PFSK-1 (cell line): ENCODE measurements around the gene CNGB1.

Experiments
- FOXP2 ChIP-seq: optimal IDR thresholded peaks from 2 replicates; pipeline ENCODE3; 2011; ENCODE audit warnings: borderline replicate concordance, control low read depth, inconsistent platforms; ENCODE audit not compliant: insufficient read depth; ENCODE audit errors: extremely low read length, extremely low read depth
- POLR2AphosphoS5 ChIP-seq: IDR thresholded peaks from 2 replicates; pipeline ENCODE4 v1.6.1; 2012; ENCODE audit warnings: low read depth, mild to moderate bottlenecking, control low read depth, low read length, moderate library complexity
- REST ChIP-seq, 2 experiments: IDR thresholded peaks; 2 replicates each; pipeline versions ENCODE4 v1.6.1 to v1.8.0; 2011 to 2012; ENCODE audit warnings: low read depth in 2 of 2, low read length in 2 of 2, control low read depth in 1 of 2, inconsistent platforms in 1 of 2, mild to moderate bottlenecking in 1 of 2, moderate library complexity in 1 of 2; ENCODE audit not compliant: insufficient read depth in 1 of 2
- SIN3A ChIP-seq: IDR thresholded peaks from 2 replicates; pipeline ENCODE4 v1.6.1; 2012; ENCODE audit warnings: mild to moderate bottlenecking, low read length, moderate library complexity, borderline replicate concordance; ENCODE audit not compliant: insufficient read depth
- TAF1 ChIP-seq: IDR thresholded peaks from 2 replicates; pipeline ENCODE4 v1.6.1; 2012; ENCODE audit warnings: low read length, control low read depth, borderline replicate concordance; ENCODE audit not compliant: insufficient read depth

The CNGB1 gene

GRCh38 chr16:57959804-57960203 lies 11.1 kb downstream of the CNGB1 start:
- no peak for TF ChIP-seq SIN3A
- no peak for TF ChIP-seq TAF1
- no peak for TF ChIP-seq FOXP2
- TF ChIP-seq REST (IDR thresholded peaks at IDR 0.05; ENCODE audit: insufficient read depth in 1 of 2, low read depth in 2 of 2, low read length in 2 of 2) = no peak
- no peak for TF ChIP-seq POLR2AphosphoS5

GRCh38 chr16:57959121-57959520 lies 11.8 kb downstream of the CNGB1 start:
- TF ChIP-seq POLR2AphosphoS5 (no peak), TAF1 (no peak), FOXP2 (no peak), REST (IDR thresholded peaks at IDR 0.05; ENCODE audit: insufficient read depth in 1 of 2, low read depth in 2 of 2, low read length in 2 of 2) (no peak), SIN3A (no peak)

GRCh38 chr16:57958544-57958943 lies 12.4 kb downstream of the CNGB1 start:
- TF ChIP-seq REST (IDR thresholded peaks at IDR 0.05; ENCODE audit: insufficient read depth in 1 of 2, low read depth in 2 of 2, low read length in 2 of 2) (no peak), FOXP2 (no peak), SIN3A (no peak)

- no peak for TF ChIP-seq TAF1
- TF ChIP-seq REST (IDR thresholded peaks at IDR 0.05; ENCODE audit: insufficient read depth in 1 of 2, low read depth in 2 of 2, low read length in 2 of 2) = no peak
Observed at GRCh38 chr16:57957673-57958392, 13.1 kb downstream of the CNGB1 start.
